A549 (cell line): ENCODE measurements around the gene CACNA2D2.

Experiments
- CTCF ChIP-seq: fragments of >200 bp; sonication (Bioruptor Twin); formaldehyde crosslinking; IDR thresholded peaks from 3 replicates; pipeline ENCODE4 v1.5.1; 2016
- JUNB ChIP-seq: fragments of >200 bp; sonication (Bioruptor Twin); formaldehyde crosslinking; IDR thresholded peaks from 2 replicates; pipeline ENCODE4 v1.6.1; 2016
- MAZ ChIP-seq: fragments of 150-350 bp; IDR thresholded peaks from 2 replicates; pipeline ENCODE4 v1.6.1; 2014; ENCODE audit warnings: antibody characterized with exemption, low read depth, low read length, borderline replicate concordance
- MYC ChIP-seq: IDR thresholded peaks from 2 replicates; pipeline ENCODE4 v1.6.1; 2012; ENCODE audit warnings: mild to moderate bottlenecking, inconsistent platforms, low read length, improper control_type of control experiment, borderline replicate concordance
- RAD21 ChIP-seq, 2 experiments: fragments of >200 bp in 1 of 2; sonication (Bioruptor Twin) in 1 of 2; formaldehyde crosslinking in 1 of 2; IDR thresholded peaks in 1 of 2; conservative IDR thresholded peaks in 1 of 2; 2 replicates in 1 of 2; 3 replicates in 1 of 2; pipeline ENCODE4 v1.6.1; 2012 to 2018; ENCODE audit warnings: inconsistent platforms in 1 of 2

DNA sequence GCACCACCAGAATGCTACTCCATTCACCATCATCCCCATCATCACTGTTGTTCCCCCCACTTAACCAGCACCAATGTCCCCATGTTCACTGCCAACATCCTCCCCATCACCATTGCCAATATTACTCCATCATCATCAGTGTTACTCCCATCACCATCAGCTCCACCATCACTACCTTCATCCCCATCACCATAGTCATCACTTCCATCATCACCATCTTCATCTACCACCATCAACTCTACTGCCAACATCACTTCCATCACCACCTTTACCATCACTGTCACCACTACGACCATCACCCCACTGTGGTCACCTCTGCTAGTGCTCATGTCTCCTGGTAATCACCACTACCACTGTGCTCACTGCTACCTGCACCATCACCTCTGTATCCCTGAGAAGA is 96.9 kb downstream of the CACNA2D2 start:
- TF ChIP-seq CTCF (no peak), MYC (no peak), JUNB (no peak), RAD21 (conservative IDR thresholded peaks at IDR 0.05 in 1 of 2, IDR thresholded peaks at IDR 0.05 in 1 of 2) (no peak), MAZ (no peak)
